Cardiac atrium fibroblast (primary cell): ENCODE measurements around the gene WDPCP. TPM values are rescaled to one million over a fixed set of nuclear protein-coding genes. Genes with fewer than 3 reads are reported as not detected.

ENCODE experiments used
- total RNA-seq: library from RNA; depleted of rRNA; stranded (reverse); fragments of >200 nt; gene quantifications from 2 replicates; pipeline ENCODE4 v1.2.3, GENCODE V29; 2015

Gene WDPCP, protein sequence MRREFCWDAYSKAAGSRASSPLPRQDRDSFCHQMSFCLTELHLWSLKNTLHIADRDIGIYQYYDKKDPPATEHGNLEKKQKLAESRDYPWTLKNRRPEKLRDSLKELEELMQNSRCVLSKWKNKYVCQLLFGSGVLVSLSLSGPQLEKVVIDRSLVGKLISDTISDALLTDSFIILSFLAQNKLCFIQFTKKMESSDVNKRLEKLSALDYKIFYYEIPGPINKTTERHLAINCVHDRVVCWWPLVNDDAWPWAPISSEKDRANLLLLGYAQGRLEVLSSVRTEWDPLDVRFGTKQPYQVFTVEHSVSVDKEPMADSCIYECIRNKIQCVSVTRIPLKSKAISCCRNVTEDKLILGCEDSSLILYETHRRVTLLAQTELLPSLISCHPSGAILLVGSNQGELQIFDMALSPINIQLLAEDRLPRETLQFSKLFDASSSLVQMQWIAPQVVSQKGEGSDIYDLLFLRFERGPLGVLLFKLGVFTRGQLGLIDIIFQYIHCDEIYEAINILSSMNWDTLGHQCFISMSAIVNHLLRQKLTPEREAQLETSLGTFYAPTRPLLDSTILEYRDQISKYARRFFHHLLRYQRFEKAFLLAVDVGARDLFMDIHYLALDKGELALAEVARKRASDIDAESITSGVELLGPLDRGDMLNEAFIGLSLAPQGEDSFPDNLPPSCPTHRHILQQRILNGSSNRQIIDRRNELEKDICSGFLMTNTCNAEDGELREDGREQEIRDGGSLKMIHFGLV
- 2.9 and 4.1 TPM in 2 replicates for total RNA-seq

DNA sequence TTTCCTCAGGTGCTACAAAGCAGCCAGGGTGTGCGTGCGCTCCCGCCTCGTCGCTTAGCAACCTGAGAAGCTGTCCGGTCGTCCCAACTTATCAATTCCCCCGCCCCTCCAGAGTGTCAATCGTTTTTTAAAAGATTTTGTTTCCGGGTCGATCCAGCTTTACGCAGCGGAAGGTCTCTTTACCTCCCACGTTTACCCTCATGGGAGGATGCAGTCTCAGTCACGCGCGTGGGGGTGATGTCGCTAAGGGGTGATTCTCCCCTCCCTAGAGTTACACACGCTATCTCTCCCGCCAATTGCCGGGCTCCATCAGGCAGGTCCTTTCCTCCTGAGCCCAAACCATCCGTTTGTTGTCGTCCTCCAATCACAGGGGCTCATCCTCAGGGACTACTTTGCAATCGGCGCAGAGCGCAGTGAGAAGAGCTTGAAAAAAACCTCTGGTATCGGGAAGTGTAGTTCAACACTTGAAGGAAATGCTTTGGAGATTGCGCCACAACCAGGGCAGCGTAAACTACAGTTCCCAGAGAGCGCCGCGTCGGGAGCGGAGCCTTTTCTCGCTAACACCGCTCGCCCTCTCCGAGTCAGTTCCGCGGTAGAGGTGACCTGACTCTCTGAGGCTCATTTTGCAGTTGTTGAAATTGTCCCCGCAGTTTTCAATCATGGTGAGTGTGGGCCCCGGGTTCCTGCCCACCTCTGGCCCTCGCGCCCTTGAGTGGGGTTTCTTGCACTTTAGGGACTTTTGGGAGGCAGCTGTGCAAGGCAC is at the start of gene WDPCP, which contains the start of gene MDH1:
WDPCP (minus strand) TSS at position 93 of the 763 bp plus-strand sequence. CDS start 206 bp downstream, outside the sequence.
MDH1 (plus strand) TSS at position 579 of the 763 bp plus-strand sequence; CDS start at position 660, 81 bp downstream.

Other genes with a start within 250 kb of the WDPCP start
- 94.8 and 139 TPM in 2 replicates for gene MDH1, start 486 bp upstream of the WDPCP start, total RNA-seq